ENCODE measurements around the gene C1orf35. TPM values are rescaled to one million over a fixed set of nuclear protein-coding genes. Genes with fewer than 3 reads are reported as not detected.

C1orf35 gene
- total and polyA plus RNA-seq, 2 experiments from 2014 or later = 12.3 to 24.6 TPM

DNA sequence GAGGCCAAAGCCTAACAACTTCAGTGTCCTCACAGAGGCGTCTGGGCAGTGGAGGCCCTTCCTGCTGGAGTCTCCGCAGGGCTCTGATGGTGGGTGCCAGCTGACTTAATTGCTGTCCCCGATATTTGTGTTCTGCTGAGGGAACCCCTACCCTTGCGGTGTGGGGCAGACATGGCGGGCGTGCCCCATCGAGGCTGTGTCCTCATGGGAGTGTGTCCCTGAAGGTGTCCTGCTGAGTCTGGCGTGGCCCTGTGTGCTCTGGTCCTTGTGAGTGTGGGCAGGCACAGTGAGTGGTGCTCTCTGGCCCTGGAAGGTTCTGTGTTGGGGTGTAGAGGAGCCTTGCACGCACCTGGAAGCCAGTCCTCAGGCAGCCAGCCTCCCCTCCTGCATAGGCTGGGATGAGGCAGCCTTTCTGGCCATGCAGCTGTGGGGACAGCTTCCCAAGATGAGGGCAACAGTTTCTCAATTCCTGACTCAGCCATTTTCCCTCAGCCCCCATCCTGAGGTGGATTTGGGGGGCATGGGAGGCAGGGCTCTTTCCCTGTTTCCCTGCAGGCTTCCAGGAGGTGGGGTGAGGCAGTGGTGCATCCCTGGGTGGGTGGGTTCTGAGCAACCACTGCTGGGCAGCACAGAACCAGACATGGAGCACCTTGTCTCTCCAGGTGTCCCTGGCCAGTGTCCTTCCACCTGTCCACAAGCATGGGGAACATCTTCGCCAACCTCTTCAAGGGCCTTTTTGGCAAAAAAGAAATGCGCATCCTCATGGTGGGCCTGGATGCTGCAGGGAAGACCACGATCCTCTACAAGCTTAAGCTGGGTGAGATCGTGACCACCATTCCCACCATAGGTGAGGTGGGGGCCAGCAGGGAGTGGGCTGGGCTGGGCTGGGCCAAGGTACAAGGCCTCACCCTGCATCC, 6.5 kb downstream of the C1orf35 start:
- Histone ChIP-seq H3K9me3 (ENCODE audit: low read depth) (peaks cover 8% of the 10 kb centered on the region), H3K4me3 (no peak overlapping the region), H3K4me2 (no peak overlapping the region), H2AFZ (no peak overlapping the region), H3K27ac (no peak overlapping the region), H3K36me3 (replicated peaks; ENCODE audit: insufficient read depth, low read depth) (no peaks in the 10 kb centered on the region), H3K79me2 (peaks cover 98% of the 10 kb centered on the region), H3K27me3 (no peaks in the 10 kb centered on the region), H3K4me1 (ENCODE audit: insufficient read depth) (peaks cover 1% of the 10 kb centered on the region), H4K20me1 (ENCODE audit: insufficient read depth, poor library complexity, severe bottlenecking) (peaks cover 98% of the 10 kb centered on the region), H3K9me2 (replicated peaks; ENCODE audit: insufficient read depth) (no peaks in the 10 kb centered on the region)
- no peak for DNase-seq (ENCODE audit: low spot score)
- no peak for TF ChIP-seq EZH2 (IDR thresholded peaks at IDR 0.05; ENCODE audit: borderline replicate concordance)
- 95% methylated on average over 13 of the region's 13 CpGs for WGBS (ENCODE audit: low lambda C conversion rate, missing lambda C conversion rate)

DNA sequence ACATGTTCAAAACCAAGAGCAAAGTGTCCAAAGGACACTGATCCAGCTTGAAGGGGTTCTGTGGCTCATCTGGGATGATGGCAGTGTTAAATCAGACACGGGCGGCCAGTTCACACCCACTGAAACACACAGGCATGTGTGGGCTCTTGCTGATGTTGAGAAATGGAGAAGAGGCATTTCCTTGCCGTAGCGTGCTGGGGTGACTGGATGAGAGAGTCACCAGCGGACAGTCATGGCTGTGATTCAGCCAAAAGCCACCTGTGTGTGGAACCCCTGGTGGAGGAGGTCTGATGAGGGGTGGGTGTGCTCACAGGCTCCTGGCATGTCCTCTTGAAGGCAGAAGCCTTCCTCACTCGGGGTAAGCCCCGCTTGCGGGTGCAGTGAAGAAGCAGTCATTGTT, 7.2 kb downstream of the C1orf35 start:
- peaks cover 8% of the 10 kb centered on the region for H3K9me3 ChIP-seq (ENCODE audit: low read depth)
- no peak overlapping the region for H3K4me3 ChIP-seq
- H2AFZ ChIP-seq = no peak overlapping the region
- no peaks in the 10 kb centered on the region for H3K9me2 ChIP-seq (replicated peaks; ENCODE audit: insufficient read depth)
- peaks cover 98% of the 10 kb centered on the region for H3K79me2 ChIP-seq
- H3K27ac ChIP-seq = no peak overlapping the region
- H3K4me1 ChIP-seq (ENCODE audit: insufficient read depth) = peaks cover 7% of the 10 kb centered on the region
- TF ChIP-seq EZH2 (IDR thresholded peaks at IDR 0.05; ENCODE audit: borderline replicate concordance) = no peak
- no peak for TF ChIP-seq EZH2phosphoT487 (IDR thresholded peaks at IDR 0.05; ENCODE audit: low read depth, severe bottlenecking, unreplicated experiment)
- TF ChIP-seq, protein P1, sequence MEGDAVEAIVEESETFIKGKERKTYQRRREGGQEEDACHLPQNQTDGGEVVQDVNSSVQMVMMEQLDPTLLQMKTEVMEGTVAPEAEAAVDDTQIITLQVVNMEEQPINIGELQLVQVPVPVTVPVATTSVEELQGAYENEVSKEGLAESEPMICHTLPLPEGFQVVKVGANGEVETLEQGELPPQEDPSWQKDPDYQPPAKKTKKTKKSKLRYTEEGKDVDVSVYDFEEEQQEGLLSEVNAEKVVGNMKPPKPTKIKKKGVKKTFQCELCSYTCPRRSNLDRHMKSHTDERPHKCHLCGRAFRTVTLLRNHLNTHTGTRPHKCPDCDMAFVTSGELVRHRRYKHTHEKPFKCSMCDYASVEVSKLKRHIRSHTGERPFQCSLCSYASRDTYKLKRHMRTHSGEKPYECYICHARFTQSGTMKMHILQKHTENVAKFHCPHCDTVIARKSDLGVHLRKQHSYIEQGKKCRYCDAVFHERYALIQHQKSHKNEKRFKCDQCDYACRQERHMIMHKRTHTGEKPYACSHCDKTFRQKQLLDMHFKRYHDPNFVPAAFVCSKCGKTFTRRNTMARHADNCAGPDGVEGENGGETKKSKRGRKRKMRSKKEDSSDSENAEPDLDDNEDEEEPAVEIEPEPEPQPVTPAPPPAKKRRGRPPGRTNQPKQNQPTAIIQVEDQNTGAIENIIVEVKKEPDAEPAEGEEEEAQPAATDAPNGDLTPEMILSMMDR (IDR thresholded peaks at IDR 0.05; ENCODE audit: poor library complexity) = no peak
- no peak overlapping the region for H3K4me2 ChIP-seq
- DNase-seq (ENCODE audit: low spot score) = no peak
- H4K20me1 ChIP-seq (ENCODE audit: insufficient read depth, poor library complexity, severe bottlenecking) = peaks cover 98% of the 10 kb centered on the region
- no peaks in the 10 kb centered on the region for H3K27me3 ChIP-seq
- H3K36me3 ChIP-seq (replicated peaks; ENCODE audit: insufficient read depth, low read depth) = no peaks in the 10 kb centered on the region
- 95% methylated on average over 8 of the region's 8 CpGs for WGBS (ENCODE audit: low lambda C conversion rate, missing lambda C conversion rate)

DNA sequence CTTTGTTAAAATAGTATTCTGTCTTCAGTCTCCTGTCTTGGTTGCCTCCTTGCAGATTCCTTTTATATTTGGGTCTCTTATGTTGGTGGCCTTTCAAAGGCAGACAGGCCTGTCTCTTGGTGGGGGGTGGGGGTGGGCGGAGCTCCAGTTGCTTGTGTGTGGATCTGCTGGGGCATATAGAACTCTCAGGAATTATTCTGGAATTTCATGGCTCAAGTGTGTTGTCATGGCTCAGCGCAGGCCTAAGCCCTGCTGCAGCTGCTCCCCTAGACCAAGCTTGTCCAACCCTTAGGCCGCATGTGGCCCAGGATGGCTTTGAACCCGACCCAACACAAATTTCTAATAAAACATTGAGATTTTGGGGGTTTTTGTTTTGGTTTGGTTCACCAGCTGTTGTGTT, 8.0 kb downstream of the C1orf35 start:
- Histone ChIP-seq H3K4me2 (no peak overlapping the region), H3K27me3 (no peaks in the 10 kb centered on the region), H3K79me2 (peaks cover 98% of the 10 kb centered on the region), H2AFZ (no peak overlapping the region), H3K27ac (no peak overlapping the region), H3K4me3 (no peak overlapping the region), H3K9me3 (ENCODE audit: low read depth) (peaks cover 8% of the 10 kb centered on the region), H3K4me1 (ENCODE audit: insufficient read depth) (peaks cover 15% of the 10 kb centered on the region), H3K36me3 (replicated peaks; ENCODE audit: insufficient read depth, low read depth) (no peaks in the 10 kb centered on the region), H4K20me1 (ENCODE audit: insufficient read depth, poor library complexity, severe bottlenecking) (peaks cover 98% of the 10 kb centered on the region), H3K9me2 (replicated peaks; ENCODE audit: insufficient read depth) (no peaks in the 10 kb centered on the region)
- 98% methylated on average over 4 of the region's 4 CpGs for WGBS (ENCODE audit: low lambda C conversion rate, missing lambda C conversion rate)
- DNase-seq (ENCODE audit: low spot score) = no peak
- TF ChIP-seq, protein P1 (IDR thresholded peaks at IDR 0.05; ENCODE audit: poor library complexity) = no peak

DNA sequence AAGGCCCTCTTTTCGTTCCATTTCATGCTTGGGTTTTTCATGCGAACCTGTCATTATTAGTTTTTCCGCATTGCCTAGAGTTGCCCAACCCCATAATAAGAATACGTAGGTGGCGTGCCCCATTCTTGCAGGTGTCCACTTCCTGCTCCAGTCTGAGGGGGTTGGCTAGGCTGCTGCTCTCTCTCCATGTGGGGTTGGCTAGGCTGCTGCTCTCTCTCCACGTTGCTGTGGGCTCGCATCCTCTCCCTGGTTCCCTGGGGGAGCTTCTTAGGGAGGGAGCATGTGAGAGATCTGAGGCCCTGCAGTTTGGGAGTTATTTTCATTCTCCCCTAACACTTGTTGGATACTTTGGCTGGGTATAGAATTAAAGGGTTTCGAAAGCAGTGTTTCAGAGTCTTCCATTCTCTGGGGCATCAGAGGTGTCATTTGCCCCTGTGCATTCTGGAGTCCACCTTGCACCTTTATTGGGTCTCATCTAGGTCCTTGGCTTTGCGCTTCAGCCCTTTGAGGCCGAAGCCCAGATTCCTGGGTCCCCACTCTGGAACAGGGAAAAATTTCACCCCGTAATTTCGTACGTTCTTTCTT, 8.6 kb downstream of the C1orf35 start:
- Histone ChIP-seq H3K4me1 (ENCODE audit: insufficient read depth) (peaks cover 21% of the 10 kb centered on the region), H3K4me3 (no peak overlapping the region), H4K20me1 (ENCODE audit: insufficient read depth, poor library complexity, severe bottlenecking) (peaks cover 100% of the 10 kb centered on the region), H3K9me3 (ENCODE audit: low read depth) (peaks cover 8% of the 10 kb centered on the region), H2AFZ (no peak overlapping the region), H3K36me3 (replicated peaks; ENCODE audit: insufficient read depth, low read depth) (no peaks in the 10 kb centered on the region), H3K4me2 (no peak overlapping the region), H3K79me2 (peaks cover 99% of the 10 kb centered on the region), H3K27ac (no peak overlapping the region), H3K27me3 (no peaks in the 10 kb centered on the region), H3K9me2 (replicated peaks; ENCODE audit: insufficient read depth) (no peaks in the 10 kb centered on the region)
- TF ChIP-seq, protein P1 (IDR thresholded peaks at IDR 0.05; ENCODE audit: poor library complexity) = no peak
- TF ChIP-seq EZH2 (IDR thresholded peaks at IDR 0.05; ENCODE audit: borderline replicate concordance) = no peak
- 97% methylated on average over 13 of the region's 13 CpGs for WGBS (ENCODE audit: low lambda C conversion rate, missing lambda C conversion rate)
- no peak for DNase-seq (ENCODE audit: low spot score)

Measured in hepatocyte (in vitro differentiated cells).